IPS-18a (cell line): ENCODE measurements around the gene FRMD1.

Experiments
- H3K27ac ChIP-seq: one replicate; pipeline ENCODE4 v1.5.1; 2013; ENCODE audit warnings: low read length
- H3K27me3 ChIP-seq: one replicate; pipeline ENCODE4 v1.6.1; 2013; ENCODE audit warnings: mild to moderate bottlenecking, low read length; ENCODE audit not compliant: control insufficient read depth, insufficient read depth
- H3K36me3 ChIP-seq: one replicate; pipeline ENCODE4 v1.6.1; 2013; ENCODE audit warnings: low read depth, low read length; ENCODE audit not compliant: control insufficient read depth
- H3K4me1 ChIP-seq: one replicate; pipeline ENCODE4 v1.6.1; 2013; ENCODE audit warnings: low read depth, low read length; ENCODE audit not compliant: control insufficient read depth
- H3K4me3 ChIP-seq: one replicate; pipeline ENCODE4 v1.5.1; 2013; ENCODE audit warnings: low read length
- H3K9ac ChIP-seq: one replicate; pipeline ENCODE4 v1.6.1; 2013; ENCODE audit warnings: mild to moderate bottlenecking, low read length, moderate library complexity
- H3K9me3 ChIP-seq: one replicate; pipeline ENCODE4 v1.6.1; 2013; ENCODE audit warnings: low read depth, low read length; ENCODE audit not compliant: control insufficient read depth

Gene FRMD1

GRCh38 chr6:168090706-168091105 is 11.7 kb upstream of the FRMD1 start:
- Histone ChIP-seq H3K4me3 (no peak overlapping the region), H3K36me3 (no peaks in the 10 kb centered on the region), H3K4me1 (no peaks in the 10 kb centered on the region), H3K27ac (no peak overlapping the region), H3K27me3 (no peaks in the 10 kb centered on the region), H3K9me3 (no peaks in the 10 kb centered on the region), H3K9ac (no peak overlapping the region)

- no peak overlapping the region for H3K27ac ChIP-seq
- H3K9ac ChIP-seq = no peak overlapping the region
- H3K36me3 ChIP-seq = no peaks in the 10 kb centered on the region
- H3K27me3 ChIP-seq = no peaks in the 10 kb centered on the region
- H3K4me1 ChIP-seq = no peaks in the 10 kb centered on the region
- no peaks in the 10 kb centered on the region for H3K9me3 ChIP-seq
- H3K4me3 ChIP-seq = no peak overlapping the region
These were observed 11.2 kb upstream of the FRMD1 start for GRCh38 chr6:168090064-168090690.

GRCh38 chr6:168089186-168090063 is 10.4 kb upstream of the FRMD1 start:
- no peak overlapping the region for H3K4me3 ChIP-seq

GRCh38 chr6:168088161-168089053 is 9.4 kb upstream of the FRMD1 start:
- no peak overlapping the region for H3K27ac ChIP-seq

More at GRCh38 chr6:168089186-168090063, 10.4 kb upstream of the FRMD1 start:
- Histone ChIP-seq H3K27ac (no peak overlapping the region), H3K9me3 (no peaks in the 10 kb centered on the region), H3K27me3 (no peaks in the 10 kb centered on the region), H3K9ac (no peak overlapping the region), H3K36me3 (no peaks in the 10 kb centered on the region), H3K4me1 (no peaks in the 10 kb centered on the region)

GRCh38 chr6:168087436-168088160 is 8.6 kb upstream of the FRMD1 start:
- no peaks in the 10 kb centered on the region for H3K9me3 ChIP-seq
- H3K27me3 ChIP-seq = no peaks in the 10 kb centered on the region
- no peak overlapping the region for H3K27ac ChIP-seq
- peaks cover 7% of the 10 kb centered on the region for H3K4me1 ChIP-seq
- no peaks in the 10 kb centered on the region for H3K36me3 ChIP-seq
- no peak overlapping the region for H3K4me3 ChIP-seq
- H3K9ac ChIP-seq = no peak overlapping the region

More at GRCh38 chr6:168088161-168089053, 9.4 kb upstream of the FRMD1 start:
- no peak overlapping the region for H3K4me3 ChIP-seq
- H3K9ac ChIP-seq = no peak overlapping the region
- H3K27me3 ChIP-seq = no peaks in the 10 kb centered on the region
- H3K36me3 ChIP-seq = no peaks in the 10 kb centered on the region
- peaks cover 2% of the 10 kb centered on the region for H3K4me1 ChIP-seq
- no peaks in the 10 kb centered on the region for H3K9me3 ChIP-seq

GRCh38 chr6:168086616-168087015 is 7.6 kb upstream of the FRMD1 start:
- H3K4me3 ChIP-seq = no peak overlapping the region
- H3K9ac ChIP-seq = no peak overlapping the region
- no peaks in the 10 kb centered on the region for H3K36me3 ChIP-seq
- no peaks in the 10 kb centered on the region for H3K9me3 ChIP-seq
- no peaks in the 10 kb centered on the region for H3K27me3 ChIP-seq
- no peak overlapping the region for H3K27ac ChIP-seq
- H3K4me1 ChIP-seq = peaks cover 7% of the 10 kb centered on the region

GRCh38 chr6:168086066-168086465 is 7.1 kb upstream of the FRMD1 start:
- no peak overlapping the region for H3K9ac ChIP-seq
- no peaks in the 10 kb centered on the region for H3K9me3 ChIP-seq
- no peak overlapping the region for H3K4me3 ChIP-seq
- H3K27ac ChIP-seq = no peak overlapping the region
- H3K27me3 ChIP-seq = no peaks in the 10 kb centered on the region
- H3K36me3 ChIP-seq = no peaks in the 10 kb centered on the region
- peaks cover 7% of the 10 kb centered on the region for H3K4me1 ChIP-seq

GRCh38 chr6:168084465-168085160 is 5.6 kb upstream of the FRMD1 start:
- no peaks in the 10 kb centered on the region for H3K27me3 ChIP-seq
- H3K27ac ChIP-seq = no peak overlapping the region
- no peak overlapping the region for H3K9ac ChIP-seq
- H3K36me3 ChIP-seq = no peaks in the 10 kb centered on the region
- peaks cover 7% of the 10 kb centered on the region for H3K4me1 ChIP-seq
- H3K4me3 ChIP-seq = no peak overlapping the region
- H3K9me3 ChIP-seq = no peaks in the 10 kb centered on the region

- Histone ChIP-seq H3K36me3 (no peaks in the 10 kb centered on the region), H3K27me3 (no peaks in the 10 kb centered on the region), H3K4me1 (peaks cover 7% of the 10 kb centered on the region)
These were observed 4.5 kb upstream of the FRMD1 start for GRCh38 chr6:168083514-168083885.

GRCh38 chr6:168082860-168083513 is 4.0 kb upstream of the FRMD1 start:
- H3K4me3 ChIP-seq = no peak overlapping the region
- H3K4me1 ChIP-seq = peaks cover 7% of the 10 kb centered on the region
- H3K9ac ChIP-seq = no peak overlapping the region
- no peak overlapping the region for H3K27ac ChIP-seq
- no peaks in the 10 kb centered on the region for H3K36me3 ChIP-seq
- no peaks in the 10 kb centered on the region for H3K27me3 ChIP-seq
- no peaks in the 10 kb centered on the region for H3K9me3 ChIP-seq

More at GRCh38 chr6:168083514-168083885, 4.5 kb upstream of the FRMD1 start:
- Histone ChIP-seq H3K4me3 (no peak overlapping the region), H3K9me3 (no peaks in the 10 kb centered on the region), H3K9ac (no peak overlapping the region), H3K27ac (no peak overlapping the region)
